NCI-H2107 treated with DMSO at 0.1 percent for 48 hours (cell line): ENCODE data around the gene NOS1.
A peak's percentile ranks its signal among the peaks of the same experiment; 100 is the strongest.

Source experiments
- DNase-seq: peaks from one replicate; lab custom pipeline; 2025; ENCODE audit not compliant: unreplicated experiment; lab: John Stamatoyannopoulos, UW

NOS1 gene

GRCh38 chr12:117363953-117364486 is 2.6 kb upstream of the NOS1 start:
- no peak for DNase-seq

DNA sequence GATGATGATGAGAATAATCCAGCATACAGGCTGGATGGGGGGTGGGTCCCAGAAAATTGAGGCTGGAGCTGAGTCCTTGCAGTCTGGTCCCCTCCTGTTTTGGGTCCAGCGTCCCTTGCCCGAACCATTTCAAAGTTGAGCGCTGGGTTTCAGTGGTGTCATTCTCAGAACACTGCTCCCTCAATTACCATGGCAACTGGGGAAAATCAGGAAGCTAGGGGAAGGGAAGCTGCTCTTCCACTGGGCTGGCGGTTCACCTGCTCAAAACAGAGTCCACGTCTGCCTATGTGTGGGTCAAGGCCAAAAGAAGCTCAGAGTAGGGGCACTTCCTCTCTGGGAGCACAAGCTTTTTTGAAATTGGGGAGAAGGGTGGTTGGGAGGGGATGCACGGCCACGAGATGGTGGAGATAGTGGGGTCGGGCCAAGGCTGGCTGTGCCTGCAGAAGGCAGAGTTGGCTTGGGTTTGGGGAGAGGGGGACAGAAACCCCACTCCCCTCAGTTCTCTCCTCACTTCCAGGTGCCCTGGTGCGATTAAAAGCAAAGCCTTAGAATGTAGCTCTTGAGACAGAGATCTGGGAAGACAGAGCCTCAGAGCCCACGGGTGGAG is 1.7 kb upstream of the NOS1 start:
- DNase-seq, result no peak

DNA sequence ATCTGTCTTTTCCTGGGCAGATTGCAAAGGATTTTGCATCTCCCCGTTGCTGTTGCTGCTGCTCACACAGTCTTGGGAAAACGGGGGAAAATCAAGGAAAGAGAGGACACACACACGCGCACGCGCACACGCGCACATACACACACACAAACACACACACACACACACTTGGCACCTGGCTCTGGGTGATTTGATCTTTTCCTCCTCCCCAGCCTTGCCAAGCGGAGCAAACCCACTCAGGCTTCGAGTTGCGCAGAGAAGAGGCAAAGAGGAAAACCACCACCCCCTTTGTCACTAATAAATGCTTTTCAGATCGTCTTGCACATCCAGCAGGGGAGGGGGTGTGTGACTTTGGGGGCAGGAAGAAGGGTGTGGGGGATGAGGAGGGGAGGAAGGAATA is 965 bp upstream of the NOS1 start:
- DNase-seq, result peak; percentile 18

GRCh38 chr12:117361905-117362304 is 479 bp upstream of the NOS1 start:
- no peak for DNase-seq

- peak; percentile 17 for DNase-seq
Observed at GRCh38 chr12:117360551-117361346, 677 bp downstream of the NOS1 start.

- no peak for DNase-seq
Observed at GRCh38 chr12:117360222-117360550, 1.2 kb downstream of the NOS1 start.

GRCh38 chr12:117359029-117359845 is 2.2 kb downstream of the NOS1 start:
- DNase-seq, result no peak

DNA sequence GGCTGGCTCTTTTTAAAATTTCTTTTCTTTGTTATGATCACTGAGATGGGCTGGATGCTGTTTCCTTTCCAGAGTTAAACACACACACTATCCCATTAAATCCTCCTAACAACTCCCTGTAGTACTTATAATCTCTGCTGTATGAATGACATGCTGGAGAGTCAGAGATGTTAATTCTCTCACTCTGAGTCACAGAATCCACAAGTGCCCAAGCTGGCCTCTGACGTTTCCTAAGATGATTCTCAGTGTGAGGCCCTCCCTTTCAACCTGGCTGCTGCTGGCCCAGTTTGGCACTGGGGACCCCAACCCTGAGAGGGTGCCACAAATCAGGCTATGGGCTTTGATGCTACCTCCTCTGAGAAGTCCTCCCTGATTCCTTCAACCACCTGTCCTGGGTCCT is 5.4 kb downstream of the NOS1 start:
- no peak for DNase-seq

DNA sequence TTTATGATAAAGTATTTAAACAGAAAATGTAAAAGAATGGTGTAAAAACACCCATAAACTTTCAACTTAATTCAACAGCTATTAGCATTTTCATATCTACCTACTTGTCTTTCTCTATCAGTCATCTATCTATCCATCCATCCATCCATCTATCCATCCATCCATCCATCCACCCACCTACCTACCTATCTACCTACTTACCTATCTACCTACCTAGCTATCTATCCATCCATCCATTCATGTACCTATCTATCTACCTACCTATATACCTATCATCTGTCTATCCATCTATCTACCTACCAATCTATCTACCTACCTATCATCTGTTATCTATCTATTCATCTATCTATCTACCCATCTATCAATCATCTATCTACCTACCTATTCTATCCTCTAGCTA is 8.5 kb downstream of the NOS1 start:
- DNase-seq, result no peak

DNA sequence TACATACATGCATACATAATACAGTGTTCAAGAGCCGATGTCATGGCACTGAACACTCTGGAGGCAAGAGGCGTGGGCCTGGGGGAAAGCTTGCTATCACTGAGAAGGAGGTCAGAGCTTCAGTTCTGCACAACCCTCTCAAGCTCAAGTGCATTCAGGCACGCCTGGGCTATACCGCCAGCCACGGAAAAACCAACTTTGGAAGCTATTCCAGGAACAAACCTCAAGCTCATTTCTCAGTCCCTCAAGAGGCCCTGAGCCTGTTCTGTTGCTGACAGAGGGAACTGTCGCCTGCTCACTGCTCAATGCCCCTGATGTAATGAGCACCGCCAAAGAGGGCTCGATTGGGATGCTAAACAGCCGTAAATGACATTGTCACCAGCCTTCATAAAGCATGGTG is 9.2 kb downstream of the NOS1 start:
- DNase-seq, result peak; percentile 35

DNA sequence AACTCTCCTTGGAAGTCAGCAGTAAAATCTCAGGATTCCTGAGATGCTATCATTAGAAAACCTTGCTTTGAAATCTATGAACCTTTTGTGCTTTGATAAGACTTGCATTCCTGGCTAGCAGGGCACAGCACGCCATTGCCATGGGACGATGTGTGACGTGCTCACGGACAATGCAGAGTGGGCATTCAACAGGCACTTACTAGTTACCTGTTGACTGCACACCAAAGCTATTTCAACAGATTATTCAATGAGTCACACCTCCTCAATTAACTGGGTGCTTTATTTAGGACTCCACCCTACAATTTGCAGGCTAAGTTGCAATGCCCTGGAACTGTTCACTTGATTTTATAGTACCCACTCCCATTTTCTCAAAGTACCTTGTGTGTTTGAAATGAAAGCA is 11.3 kb downstream of the NOS1 start:
- DNase-seq, result no peak

GRCh38 chr12:117347588-117347987 is 13.8 kb downstream of the NOS1 start:
- DNase-seq, result no peak

GRCh38 chr12:117344716-117345115 is 16.7 kb downstream of the NOS1 start:
- DNase-seq, result no peak

DNA sequence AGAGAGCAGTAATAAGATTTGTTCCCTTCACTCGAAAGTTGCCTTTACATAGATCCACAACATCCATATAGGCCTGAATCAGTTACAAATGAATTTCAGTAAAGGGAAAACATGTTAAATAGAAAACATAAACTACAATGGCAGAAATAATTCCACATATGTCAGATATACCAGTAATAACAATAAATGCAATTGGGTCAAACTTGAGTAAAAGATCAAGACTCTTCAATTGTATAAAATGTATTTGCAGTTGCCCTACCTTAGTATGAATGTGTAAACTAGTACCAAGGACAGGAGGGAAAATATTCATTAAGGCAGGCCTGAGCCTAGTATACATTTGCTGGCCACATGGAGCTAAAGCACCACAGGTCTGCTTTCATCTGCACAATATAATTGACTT is 17.6 kb downstream of the NOS1 start:
- no peak for DNase-seq

- DNase-seq, result no peak
Observed at GRCh38 chr12:117343296-117343695, 18.1 kb downstream of the NOS1 start.

DNA sequence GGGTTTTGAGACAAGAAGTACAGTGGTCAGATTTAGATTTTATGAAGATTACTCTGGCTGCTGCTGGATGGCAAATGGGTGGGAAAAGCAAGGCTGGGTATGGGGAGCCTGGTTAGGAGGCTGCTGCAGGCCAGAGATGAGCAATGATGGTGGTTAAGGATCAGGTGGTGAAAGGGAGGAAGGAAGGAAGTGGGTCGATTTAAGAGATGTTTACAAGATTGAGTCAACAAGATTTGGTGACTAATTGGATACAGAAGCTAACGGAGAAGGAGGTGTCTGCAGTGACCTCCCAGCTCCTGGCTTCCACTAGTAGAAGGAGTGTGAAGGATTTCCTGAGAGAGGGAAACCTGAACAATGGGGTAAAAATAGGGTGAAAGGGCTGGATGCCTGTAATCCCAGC is 18.7 kb downstream of the NOS1 start:
- DNase-seq, result no peak

DNA sequence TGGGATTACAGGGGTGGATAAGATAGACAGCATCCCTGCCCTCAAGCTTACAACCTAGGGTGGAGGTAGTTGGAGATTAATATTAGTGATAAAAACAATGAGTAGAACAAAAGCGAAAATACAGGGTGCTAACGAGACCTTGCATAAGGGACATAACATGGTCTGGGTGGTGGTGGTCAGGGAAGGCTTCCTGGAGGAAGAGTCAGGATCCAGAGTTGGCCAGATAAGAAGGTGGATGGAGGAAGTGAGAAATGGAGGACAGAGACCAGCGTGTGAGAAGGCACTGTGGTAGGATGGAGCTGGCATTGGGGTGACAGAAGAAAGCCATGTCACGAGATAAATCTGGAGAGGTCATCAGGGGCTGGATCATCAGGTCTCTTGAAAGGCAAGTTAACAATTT is 19.2 kb downstream of the NOS1 start:
- DNase-seq, result no peak

GRCh38 chr12:117339104-117339503 is 22.3 kb downstream of the NOS1 start:
- no peak for DNase-seq

GRCh38 chr12:117334855-117335587 is 26.4 kb downstream of the NOS1 start:
- DNase-seq, result no peak

GRCh38 chr12:117334051-117334450 is 27.4 kb downstream of the NOS1 start:
- DNase-seq, result peak; percentile 38

- DNase-seq, result peak; percentile 32
Observed at GRCh38 chr12:117333331-117333881, 28.0 kb downstream of the NOS1 start.
